H1 (cell line): ENCODE data around the gene RELT. TPM values are rescaled to one million over a fixed set of nuclear protein-coding genes. Genes with fewer than 3 reads are reported as not detected.

ENCODE experiments used
- CTCF ChIA-PET: fragments of 300-600 bp; sonication (Branson Sonifier 250); formaldehyde crosslinking; loops from one replicate; lab custom pipeline; 2021; ENCODE audit not compliant: partially characterized antibody; lab: Charles Lee
- POLR2A ChIA-PET: fragments of 300-600 bp; sonication (Branson Sonifier 250); formaldehyde crosslinking; loops from one replicate; lab custom pipeline; 2021; ENCODE audit warnings: inconsistent platforms; ENCODE audit not compliant: partially characterized antibody; lab: Charles Lee
- DNase-seq, 2 experiments: peaks; one replicate each; pipeline versions ENCODE4 v3.0.0 to v3.0.0-alpha.2; 2010 to 2022; ENCODE audit warnings: low spot score in 2 of 2, low read depth in 1 of 2, mixed read lengths in 1 of 2
- FAIRE-seq: peaks from 2 replicates; lab custom pipeline; 2011; peaks lifted over from hg19 to GRCh38; lab: Jason Lieb, UNC
- H2AFZ ChIP-seq: 2 replicates; pipeline ENCODE4 v1.8.1; 2012; ENCODE audit warnings: low read length, inconsistent platforms
- H2AK5ac ChIP-seq: 2 replicates; pipeline ENCODE4 v1.6.1; 2013; ENCODE audit warnings: low read depth, low read length
- H2BK120ac ChIP-seq: replicated peaks from 2 replicates; pipeline ENCODE3; 2013; ENCODE audit warnings: low read depth, low read length, inconsistent platforms
- H2BK12ac ChIP-seq: 2 replicates; pipeline ENCODE4 v1.6.1; 2013; ENCODE audit warnings: low read depth, low read length
- H2BK15ac ChIP-seq: 2 replicates; pipeline ENCODE4 v1.6.1; 2013; ENCODE audit warnings: low read length
- H2BK20ac ChIP-seq: 2 replicates; pipeline ENCODE4 v1.6.1; 2013; ENCODE audit warnings: low read length
- H2BK5ac ChIP-seq: 2 replicates; pipeline ENCODE4 v1.6.1; 2013; ENCODE audit warnings: low read depth, low read length
- H3K14ac ChIP-seq: 2 replicates; pipeline ENCODE4 v1.6.1; 2013; ENCODE audit warnings: inconsistent platforms; ENCODE audit not compliant: insufficient read length
- H3K18ac ChIP-seq: 2 replicates; pipeline ENCODE4 v1.6.1; 2013; ENCODE audit warnings: low read length; ENCODE audit errors: extremely low read depth
- H3K23ac ChIP-seq: 2 replicates; pipeline ENCODE4 v1.6.1; 2013; ENCODE audit warnings: inconsistent platforms; ENCODE audit not compliant: insufficient read length
- H3K23me2 ChIP-seq: 2 replicates; pipeline ENCODE4 v1.6.1; 2013; ENCODE audit warnings: low read depth, low read length
- H3K27ac ChIP-seq: 2 replicates; pipeline ENCODE4 v1.6.1; 2011; ENCODE audit warnings: low read depth, low read length, inconsistent platforms
- H3K27me3 ChIP-seq, 4 experiments: replicated peaks in 1 of 4; 1 replicate in 1 of 4; 2 replicates in 3 of 4; pipeline versions ENCODE4 v1.6.1 to v1.8.1; 2011 to 2013; ENCODE audit warnings: low read length in 3 of 4, mild to moderate bottlenecking in 3 of 4, inconsistent platforms in 2 of 4, mixed read lengths in 2 of 4, moderate library complexity in 1 of 4; ENCODE audit not compliant: control insufficient read depth in 3 of 4, insufficient read depth in 3 of 4; ENCODE audit errors: extremely low read depth in 1 of 4
- H3K36me3 ChIP-seq, 4 experiments: 2 replicates each; pipeline versions ENCODE4 v1.6.1 to v1.8.1; 2011 to 2013; ENCODE audit warnings: mild to moderate bottlenecking in 4 of 4, low read length in 3 of 4, moderate library complexity in 2 of 4, control low read depth in 1 of 4, inconsistent platforms in 1 of 4; ENCODE audit not compliant: insufficient read depth in 4 of 4, control insufficient read depth in 2 of 4
- H3K4ac ChIP-seq: replicated peaks from 2 replicates; pipeline ENCODE3; 2013; ENCODE audit warnings: low read length, low read depth, mixed read lengths, inconsistent platforms; ENCODE audit not compliant: insufficient read length
- H3K4me1 ChIP-seq, 4 experiments: replicated peaks in 1 of 4; 1 replicate in 1 of 4; 2 replicates in 3 of 4; pipeline versions ENCODE4 v1.6.1 to v1.8.1; 2011 to 2013; ENCODE audit warnings: low read length in 3 of 4, inconsistent platforms in 2 of 4, mixed read lengths in 1 of 4; ENCODE audit not compliant: insufficient read depth in 4 of 4, control insufficient read depth in 3 of 4
- H3K4me2 ChIP-seq, 2 experiments: 2 replicates each; pipeline versions ENCODE4 v1.6.1 to v1.8.1; 2011 to 2013; ENCODE audit warnings: low read depth in 2 of 2, low read length in 2 of 2, control low read depth in 1 of 2, inconsistent platforms in 1 of 2, mild to moderate bottlenecking in 1 of 2; ENCODE audit not compliant: insufficient read depth in 1 of 2
- H3K4me3 ChIP-seq, 4 experiments: fragments of 200-600, 300-600 bp in 1 of 4; sonication (generic), shearing (Covaris generic), sonication (Bioruptor Twin) in 1 of 4; 2 replicates each; pipeline versions ENCODE4 v1.5.1 to v1.8.1; 2011 to 2016; ENCODE audit warnings: low read length in 4 of 4, low read depth in 3 of 4, control low read depth in 2 of 4, inconsistent platforms in 2 of 4, mild to moderate bottlenecking in 2 of 4, mixed read lengths in 1 of 4, moderate library complexity in 1 of 4; ENCODE audit not compliant: insufficient read depth in 2 of 4; ENCODE audit errors: extremely low read depth in 1 of 4
- H3K56ac ChIP-seq: replicated peaks from 2 replicates; pipeline ENCODE3; 2013; ENCODE audit warnings: low read depth, mild to moderate bottlenecking, mixed read lengths, low read length, inconsistent platforms; ENCODE audit not compliant: insufficient read length
- H3K79me1 ChIP-seq: 2 replicates; pipeline ENCODE4 v1.6.1; 2013; ENCODE audit warnings: low read depth, low read length, control low read depth
- H3K79me2 ChIP-seq, 2 experiments: 2 replicates each; pipeline versions ENCODE4 v1.6.1 to v1.8.1; 2012 to 2013; ENCODE audit warnings: low read length in 2 of 2, mild to moderate bottlenecking in 2 of 2, inconsistent platforms in 1 of 2; ENCODE audit not compliant: insufficient read depth in 2 of 2, control insufficient read depth in 1 of 2
- H3K9ac ChIP-seq, 4 experiments: replicated peaks in 1 of 4; 1 replicate in 1 of 4; 2 replicates in 3 of 4; pipeline versions ENCODE4 v1.6.1 to v1.8.1; 2011 to 2013; ENCODE audit warnings: low read depth in 3 of 4, low read length in 3 of 4, control low read depth in 2 of 4, mild to moderate bottlenecking in 2 of 4, moderate library complexity in 2 of 4, inconsistent platforms in 1 of 4; ENCODE audit errors: extremely low read depth in 1 of 4
- H3K9me3 ChIP-seq, 2 experiments: 2 replicates each; pipeline versions ENCODE4 v1.6.1 to v1.8.1; 2012 to 2013; ENCODE audit warnings: mild to moderate bottlenecking in 2 of 2, moderate library complexity in 2 of 2, control low read depth in 1 of 2, inconsistent platforms in 1 of 2, low read depth in 1 of 2, low read length in 1 of 2, mixed read lengths in 1 of 2; ENCODE audit not compliant: insufficient read depth in 2 of 2
- H4K20me1 ChIP-seq, 2 experiments: replicated peaks in 1 of 2; 2 replicates each; pipeline versions ENCODE3 to v1.8.1; 2011 to 2013; ENCODE audit warnings: inconsistent platforms in 2 of 2, low read length in 2 of 2, mild to moderate bottlenecking in 1 of 2; ENCODE audit not compliant: insufficient read depth in 2 of 2, control insufficient read depth in 1 of 2
- H4K5ac ChIP-seq: 2 replicates; pipeline ENCODE4 v1.6.1; 2013; ENCODE audit warnings: low read length, low read depth, mixed read lengths, inconsistent platforms; ENCODE audit not compliant: insufficient read length
- H4K8ac ChIP-seq: 2 replicates; pipeline ENCODE4 v1.8.0; 2013; ENCODE audit warnings: mild to moderate bottlenecking, moderate library complexity, low read length, inconsistent platforms; ENCODE audit not compliant: insufficient read depth; ENCODE audit errors: extremely low read depth
- H4K91ac ChIP-seq: replicated peaks from 2 replicates; pipeline ENCODE3; 2013; ENCODE audit warnings: low read length, mixed read lengths, inconsistent platforms; ENCODE audit not compliant: insufficient read length
- ATF2 ChIP-seq: IDR thresholded peaks from 2 replicates; pipeline ENCODE4 v1.6.1; 2012; ENCODE audit warnings: low read length, inconsistent platforms
- HDAC2 ChIP-seq, 2 experiments: fragments of 300-600 bp in 1 of 2; sonication (generic) in 1 of 2; IDR thresholded peaks; 2 replicates each; pipeline ENCODE4 v1.6.1; 2011 to 2012; ENCODE audit warnings: low read depth in 2 of 2, low read length in 2 of 2, mild to moderate bottlenecking in 2 of 2, moderate library complexity in 2 of 2, borderline replicate concordance in 1 of 2, inconsistent platforms in 1 of 2
- KDM4A ChIP-seq: IDR thresholded peaks from one replicate; pipeline ENCODE4 v1.7.1; 2012; ENCODE audit warnings: low read depth, mild to moderate bottlenecking, moderate library complexity, low read length, inconsistent platforms; ENCODE audit not compliant: severe bottlenecking
- RAD21 ChIP-seq, 2 experiments: IDR thresholded peaks in 1 of 2; conservative IDR thresholded peaks in 1 of 2; 2 replicates each; pipeline ENCODE4 v1.6.1; 2011; ENCODE audit warnings: low read depth in 2 of 2, low read length in 2 of 2, improper control_type of control experiment in 1 of 2, inconsistent platforms in 1 of 2, mild to moderate bottlenecking in 1 of 2, moderate library complexity in 1 of 2
- RNF2 ChIP-seq: fragments of 200-900, 300-1000 bp; sonication (generic); IDR thresholded peaks from 2 replicates; pipeline ENCODE4 v1.7.1; 2016; ENCODE audit warnings: borderline replicate concordance, low read depth, mild to moderate bottlenecking, antibody characterized with exemption, low read length; ENCODE audit not compliant: poor library complexity, severe bottlenecking; ENCODE audit errors: missing control alignments
- TCF12 ChIP-seq: IDR thresholded peaks from 2 replicates; pipeline ENCODE4 v1.6.1; 2011; ENCODE audit warnings: low read depth, mild to moderate bottlenecking, low read length
- YY1 ChIP-seq: IDR thresholded peaks from 2 replicates; pipeline ENCODE4 v1.6.1; 2011; ENCODE audit warnings: low read depth, mild to moderate bottlenecking, low read length
- WGBS, 2 experiments: shearing (Covaris generic) in 1 of 2; methylation state at CpG; one replicate each; pipeline versions ENCODE4 v1.1.6 to v1.1.7; 2013 to 2015; ENCODE audit warnings: low lambda C conversion rate in 2 of 2, mixed read lengths in 2 of 2, inconsistent platforms in 1 of 2, low coverage in 1 of 2, missing lambda C conversion rate in 1 of 2; ENCODE audit not compliant: insufficient replicate concordance in 2 of 2, insufficient coverage in 1 of 2, insufficient read length in 1 of 2; ENCODE audit errors: extremely low coverage in 1 of 2, missing lambda C conversion rate in 1 of 2; 5-methylcytosine and 5-hydroxymethylcytosine counted together
- polyA plus RNA-seq, 7 experiments: library from polyadenylated mRNA; depleted of rRNA in 3 of 7; stranded (reverse) in 5 of 7; unstranded in 2 of 7; fragments of >200 nt in 5 of 7; fragments of 200-250 nt in 2 of 7; gene quantifications; 1 replicate in 5 of 7; 2 replicates in 1 of 7; 4 replicates in 1 of 7; pipeline versions ENCODE4 v1.2.1 to v1.2.3, GENCODE V29; 2011 to 2013; ENCODE audit warnings: missing spikeins in 2 of 7, mixed read lengths in 2 of 7
- total RNA-seq: library from RNA; stranded (reverse); fragmentation: NEBNext Ultra II Directional; extraction: Animal tissue kit (Norgen Biotek cat#: 25700); gene quantifications from 2 replicates; pipeline ENCODE4 v1.2.1, GENCODE V29; 2021

The RELT gene
- total and polyA plus RNA-seq, 2 of the 8 experiments (the other 6 are each of a cell fraction or from before 2014, with no cell fraction given), result 3.4 to 5.7 TPM

GRCh38 chr11:73401924-73402833 lies 26.0 kb downstream of the RELT start:
- no peak overlapping the region for H3K18ac ChIP-seq
- no peak for DNase-seq
- H4K8ac ChIP-seq, result no peak overlapping the region
- H4K91ac ChIP-seq, result no peak overlapping the region
- no peak overlapping the region for H3K56ac ChIP-seq
- no peak overlapping the region for H3K14ac ChIP-seq
- no peak overlapping the region for H2BK120ac ChIP-seq
- ChIA-PET POLR2A (interaction anchor here (1.3 kb wide), 1 partner anchor 258 kb away, joined by 4 read pairs; no protein-coding TSS in a partner anchor), CTCF (interaction anchor here (0.7 to 59.1 kb wide), 17 partner anchors 8 to 529 kb away, joined by 3 to 1456 read pairs (median 6); partner anchors contain the start of genes FAM168A and PLEKHB1)
- H4K20me1 ChIP-seq, result peaks cover 1 to 3% of the 10 kb centered on the region in 2 experiments
- no peak overlapping the region for H2AFZ ChIP-seq
- WGBS, 2 experiments, result 88% methylated on average over 15 of the region's 15 CpGs; no CpG with 5 or more reads in 1 of the 2 experiments
- H4K5ac ChIP-seq, result no peak overlapping the region
- no peak overlapping the region for H2BK5ac ChIP-seq
- no peaks in the 10 kb centered on the region for H3K79me1 ChIP-seq
- H2AK5ac ChIP-seq, result no peak overlapping the region
- no peaks in the 10 kb centered on the region for H3K23me2 ChIP-seq
- H3K9me3 ChIP-seq, result no peaks in the 10 kb centered on the region
- no peak overlapping the region for H3K9ac ChIP-seq
- no peak overlapping the region for H2BK15ac ChIP-seq
- no peak overlapping the region for H3K4me3 ChIP-seq
- no peak overlapping the region for H3K23ac ChIP-seq
- H3K79me2 ChIP-seq, result no peaks in the 10 kb centered on the region
- H2BK12ac ChIP-seq, result peak overlapping the region; percentile 68; the same call in 1 of the 2 replicates
- no peak overlapping the region for H3K4ac ChIP-seq
- no peak overlapping the region for H3K27ac ChIP-seq
- no peaks in the 10 kb centered on the region for H3K27me3 ChIP-seq
- no peak for FAIRE-seq
- H3K4me1 ChIP-seq, result peaks cover 0 to 3% (median 2%) of the 10 kb centered on the region in 4 experiments; a peak in 5 of 7 replicates
- no peak overlapping the region for H2BK20ac ChIP-seq
- peaks cover 0 to 5% (median 0%) of the 10 kb centered on the region in 4 experiments; a peak in 2 of 8 replicates for H3K36me3 ChIP-seq
- no peak overlapping the region; a peak in 1 of 4 replicates for H3K4me2 ChIP-seq
- no peak for TF ChIP-seq HDAC2 (IDR thresholded peaks at IDR 0.05; ENCODE audit: borderline replicate concordance in 1 of 2, low read depth in 2 of 2, low read length in 2 of 2)
- no peak for TF ChIP-seq RAD21 (IDR thresholded peaks at IDR 0.05 in 1 of 2, conservative IDR thresholded peaks at IDR 0.05 in 1 of 2; ENCODE audit: low read depth in 2 of 2, low read length in 2 of 2)
- TF ChIP-seq YY1, result no peak
- TF ChIP-seq TCF12, result no peak
- no peak for TF ChIP-seq RNF2
- no peak for TF ChIP-seq KDM4A
- TF ChIP-seq ATF2, result no peak
